Trophoblast cell (in vitro differentiated cells and primary cell): ENCODE results near the gene DAO.
"Not testable (repeated sequence)": the region's sequence is repeated elsewhere in the genome, so short reads cannot be mapped to it uniquely, and the experiment has no call there.

Experiments
- DNase-seq, 2 donors: peaks; one replicate each; pipeline ENCODE4 v3.0.0-alpha.2; 2016
- H2AFZ ChIP-seq: 2 replicates; pipeline ENCODE4 v1.6.1; 2013; ENCODE audit warnings: low read length, moderate library complexity, mild to moderate bottlenecking; ENCODE audit not compliant: insufficient read depth, poor library complexity
- H2AK5ac ChIP-seq: 2 replicates; pipeline ENCODE4 v1.6.1; 2013; ENCODE audit warnings: mild to moderate bottlenecking, low read length
- H2BK120ac ChIP-seq: 2 replicates; pipeline ENCODE4 v1.6.1; 2013; ENCODE audit warnings: low read length, mild to moderate bottlenecking, moderate library complexity; ENCODE audit not compliant: insufficient read depth, poor library complexity
- H2BK12ac ChIP-seq: 2 replicates; pipeline ENCODE4 v1.6.1; 2013; ENCODE audit warnings: mild to moderate bottlenecking, low read length, moderate library complexity
- H2BK5ac ChIP-seq: 2 replicates; pipeline ENCODE4 v1.6.1; 2013; ENCODE audit warnings: low read length, low read depth, moderate library complexity, mild to moderate bottlenecking; ENCODE audit not compliant: poor library complexity
- H3K14ac ChIP-seq: 2 replicates; pipeline ENCODE4 v1.6.1; 2013; ENCODE audit warnings: mild to moderate bottlenecking, low read length
- H3K18ac ChIP-seq: 2 replicates; pipeline ENCODE4 v1.6.1; 2013; ENCODE audit warnings: mild to moderate bottlenecking, low read length
- H3K23ac ChIP-seq: 2 replicates; pipeline ENCODE4 v1.6.1; 2013; ENCODE audit warnings: low read length
- H3K27ac ChIP-seq: 2 replicates; pipeline ENCODE4 v1.5.1; 2013; ENCODE audit warnings: low read depth, mild to moderate bottlenecking, inconsistent platforms, low read length, moderate library complexity
- H3K27me3 ChIP-seq: 2 replicates; pipeline ENCODE4 v1.6.1; 2013; ENCODE audit warnings: inconsistent platforms, mild to moderate bottlenecking, low read length, moderate library complexity; ENCODE audit not compliant: insufficient read depth
- H3K36me3 ChIP-seq, 2 experiments: 1 replicate in 1 of 2; 2 replicates in 1 of 2; pipeline ENCODE4 v1.6.1; 2013; ENCODE audit warnings: low read length in 2 of 2, mild to moderate bottlenecking in 2 of 2, moderate library complexity in 1 of 2; ENCODE audit not compliant: insufficient read depth in 2 of 2, control insufficient read depth in 1 of 2
- H3K4ac ChIP-seq: 2 replicates; pipeline ENCODE4 v1.6.1; 2013; ENCODE audit warnings: low read depth, mild to moderate bottlenecking, low read length, moderate library complexity
- H3K4me1 ChIP-seq, 2 experiments: 1 replicate in 1 of 2; 2 replicates in 1 of 2; pipeline ENCODE4 v1.6.1; 2013; ENCODE audit warnings: low read length in 2 of 2, mild to moderate bottlenecking in 2 of 2, moderate library complexity in 1 of 2; ENCODE audit not compliant: insufficient read depth in 2 of 2, control insufficient read depth in 1 of 2
- H3K4me2 ChIP-seq: 2 replicates; pipeline ENCODE4 v1.6.1; 2013; ENCODE audit warnings: inconsistent platforms, mild to moderate bottlenecking, low read length, moderate library complexity
- H3K4me3 ChIP-seq: 2 replicates; pipeline ENCODE4 v1.5.1; 2013; ENCODE audit warnings: mild to moderate bottlenecking, low read depth, low read length, inconsistent platforms
- H3K79me1 ChIP-seq: one replicate; pipeline ENCODE4 v1.6.1; 2013; ENCODE audit warnings: low read length
- H3K79me2 ChIP-seq: 2 replicates; pipeline ENCODE4 v1.6.1; 2013; ENCODE audit warnings: low read length, mild to moderate bottlenecking; ENCODE audit not compliant: control insufficient read depth, insufficient read depth, poor library complexity
- H3K9ac ChIP-seq: 2 replicates; pipeline ENCODE4 v1.6.1; 2013; ENCODE audit warnings: mild to moderate bottlenecking, low read length
- H3K9me3 ChIP-seq: 2 replicates; pipeline ENCODE4 v1.6.1; 2013; ENCODE audit warnings: low read depth, mild to moderate bottlenecking, control low read depth, inconsistent platforms, low read length; ENCODE audit not compliant: insufficient read depth
- H4K12ac ChIP-seq: 2 replicates; pipeline ENCODE4 v1.6.1; 2013; ENCODE audit warnings: low read depth, mild to moderate bottlenecking, low read length, moderate library complexity
- H4K8ac ChIP-seq: 2 replicates; pipeline ENCODE4 v1.6.1; 2013; ENCODE audit warnings: low read depth, mild to moderate bottlenecking, low read length, moderate library complexity
- H4K91ac ChIP-seq: one replicate; pipeline ENCODE4 v1.6.1; 2013; ENCODE audit warnings: low read depth, mild to moderate bottlenecking, low read length, moderate library complexity
- WGBS: extraction: QIAGEN DNeasy Blood & Tissue Kit; methylation state at CpG from one replicate; pipeline ENCODE4 v1.1.7; 2013; ENCODE audit warnings: missing lambda C conversion rate; ENCODE audit not compliant: insufficient read length, insufficient coverage; ENCODE audit errors: extremely low coverage; 5-methylcytosine and 5-hydroxymethylcytosine counted together

DAO gene

DNA sequence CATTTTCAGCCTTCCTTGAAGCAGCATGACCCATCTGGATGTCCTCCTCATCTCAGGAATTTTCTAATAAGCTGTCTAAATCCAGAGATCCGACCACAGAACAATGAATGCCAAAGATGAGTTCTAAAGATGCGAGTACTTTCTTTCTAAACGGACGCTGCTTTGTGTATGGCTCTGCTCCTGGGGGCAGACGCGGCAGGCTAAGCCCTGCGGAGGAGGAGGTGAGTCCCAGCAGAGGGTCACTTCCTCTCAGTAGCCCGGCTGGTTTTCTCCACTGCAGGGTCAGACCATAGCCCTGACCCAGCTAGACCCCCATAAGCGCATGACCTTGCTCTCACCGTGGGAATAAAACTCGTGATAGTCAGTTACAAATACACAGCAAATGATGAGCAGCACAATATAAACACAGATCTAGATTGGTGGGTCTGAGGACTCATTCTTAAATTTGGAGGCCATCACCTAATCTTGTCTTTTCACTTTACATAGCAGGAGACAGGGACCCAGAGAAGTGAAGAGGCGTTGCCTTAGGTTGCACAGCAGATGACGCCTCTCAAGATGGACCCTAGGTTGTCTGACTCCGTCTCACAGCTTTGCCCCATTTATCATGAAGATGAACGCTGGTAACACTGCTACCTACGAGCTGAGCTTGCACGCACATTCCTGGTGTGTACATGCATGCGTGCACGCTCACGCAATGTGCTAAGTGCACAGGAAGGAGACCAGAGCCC is 39.1 kb upstream of the DAO start:
- no CpG with 5 or more reads among the region's 20 CpGs for WGBS
- Histone ChIP-seq H3K9ac (peak overlapping the region; percentile 57), H3K9me3 (peaks cover 2% of the 10 kb centered on the region), H2BK120ac (no peak overlapping the region), H3K79me1 (peaks cover 30% of the 10 kb centered on the region), H4K8ac (peak overlapping the region; percentile 25), H3K79me2 (peaks cover 14% of the 10 kb centered on the region), H3K18ac (no peak overlapping the region), H3K36me3 (peaks cover 27 to 34% of the 10 kb centered on the region in 2 experiments), H3K27ac (peak overlapping the region; percentile 74), H3K4ac (no peak overlapping the region), H3K27me3 (no peaks in the 10 kb centered on the region), H3K4me1 (peaks cover 23 to 45% of the 10 kb centered on the region in 2 experiments), H3K14ac (peak overlapping the region; percentile 41), H2AFZ (no peak overlapping the region), H3K23ac (no peak overlapping the region), H3K4me2 (no peak overlapping the region), H3K4me3 (peak overlapping the region; percentile 43), H4K12ac (no peak overlapping the region), H2BK12ac (no peak overlapping the region), H4K91ac (peak overlapping the region; percentile 41), H2AK5ac (no peak overlapping the region), H2BK5ac (peak overlapping the region; percentile 10)
- DNase-seq = peak in 1 of 2 donors; percentile 16

- H2BK12ac ChIP-seq, H2BK5ac ChIP-seq, H2BK120ac ChIP-seq, H3K23ac ChIP-seq, DNase-seq, H2AFZ ChIP-seq, H4K8ac ChIP-seq, H2AK5ac ChIP-seq, H3K18ac ChIP-seq, H4K91ac ChIP-seq, H3K14ac ChIP-seq, H3K4ac ChIP-seq, H3K4me3 ChIP-seq, H4K12ac ChIP-seq, H3K9me3 ChIP-seq, H3K27me3 ChIP-seq, H3K27ac ChIP-seq, H3K4me2 ChIP-seq, H3K9ac ChIP-seq: not testable (repeated sequence)
- peaks cover 34 to 42% of the 10 kb centered on the region in 2 experiments for H3K36me3 ChIP-seq
- H3K4me1 ChIP-seq = peaks cover 23 to 46% of the 10 kb centered on the region in 2 experiments
- H3K79me2 ChIP-seq = peaks cover 15% of the 10 kb centered on the region
- H3K79me1 ChIP-seq = peaks cover 27% of the 10 kb centered on the region
- WGBS = no CpG with 5 or more reads among the region's 4 CpGs
Observed at GRCh38 chr12:108841825-108842224, 38.1 kb upstream of the DAO start.

DNA sequence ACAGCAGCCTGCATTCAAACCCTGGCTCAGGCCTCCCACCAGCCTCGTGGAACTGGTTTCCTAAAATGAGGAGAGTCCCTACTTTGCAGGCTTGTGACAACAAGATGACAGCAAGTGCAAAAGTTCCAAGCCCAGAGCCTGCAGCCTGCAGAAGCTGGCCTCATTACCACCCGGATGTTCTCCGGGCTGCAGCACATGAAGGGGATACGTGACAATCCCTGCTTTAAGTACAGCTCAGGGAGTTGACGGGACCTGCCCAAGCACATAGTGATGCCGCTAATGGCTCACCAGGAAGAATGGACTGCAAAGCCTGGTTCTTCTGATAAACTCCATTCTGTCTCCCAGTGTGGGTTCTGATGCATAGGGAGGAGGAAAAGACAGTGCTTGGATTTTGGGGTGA is 37.5 kb upstream of the DAO start:
- peaks cover 23% of the 10 kb centered on the region for H3K79me1 ChIP-seq
- H3K36me3 ChIP-seq = peaks cover 37 to 45% of the 10 kb centered on the region in 2 experiments
- no peak overlapping the region for H2AFZ ChIP-seq
- peaks cover 4% of the 10 kb centered on the region for H3K9me3 ChIP-seq
- peak overlapping the region; percentile 26 for H4K91ac ChIP-seq
- H3K9ac ChIP-seq = no peak overlapping the region
- no peak overlapping the region for H3K14ac ChIP-seq
- no peaks in the 10 kb centered on the region for H3K27me3 ChIP-seq
- H3K4me2 ChIP-seq = no peak overlapping the region
- peaks cover 15% of the 10 kb centered on the region for H3K79me2 ChIP-seq
- H2BK5ac ChIP-seq = no peak overlapping the region
- peak overlapping the region; percentile 18 for H3K27ac ChIP-seq
- H4K12ac ChIP-seq = no peak overlapping the region
- H4K8ac ChIP-seq = no peak overlapping the region
- peaks cover 21 to 51% of the 10 kb centered on the region in 2 experiments for H3K4me1 ChIP-seq
- H3K4me3 ChIP-seq = no peak overlapping the region
- H3K18ac ChIP-seq = peak overlapping the region; percentile 14
- H2AK5ac ChIP-seq = no peak overlapping the region
- no CpG with 5 or more reads among the region's 6 CpGs for WGBS
- no peak overlapping the region for H2BK12ac ChIP-seq
- H3K4ac ChIP-seq = peak overlapping the region; percentile 43
- H2BK120ac ChIP-seq = no peak overlapping the region
- H3K23ac ChIP-seq = no peak overlapping the region
- DNase-seq = no peak

- WGBS = no CpG with 5 or more reads among the region's 6 CpGs
- Histone ChIP-seq H2BK120ac (no peak overlapping the region), H3K4me3 (no peak overlapping the region), H4K12ac (no peak overlapping the region), H3K79me2 (peaks cover 14% of the 10 kb centered on the region), H4K8ac (no peak overlapping the region), H3K36me3 (peaks cover 45 to 53% of the 10 kb centered on the region in 2 experiments), H3K23ac (no peak overlapping the region), H3K27me3 (no peaks in the 10 kb centered on the region), H2BK12ac (no peak overlapping the region), H3K14ac (no peak overlapping the region), H3K18ac (no peak overlapping the region), H4K91ac (no peak overlapping the region), H3K9me3 (peaks cover 4% of the 10 kb centered on the region), H3K4ac (no peak overlapping the region), H2BK5ac (peak overlapping the region; percentile 1), H2AK5ac (no peak overlapping the region), H3K9ac (no peak overlapping the region), H2AFZ (no peak overlapping the region), H3K79me1 (peaks cover 17% of the 10 kb centered on the region), H3K4me2 (no peak overlapping the region), H3K27ac (peak overlapping the region; percentile 18), H3K4me1 (peaks cover 23 to 53% of the 10 kb centered on the region in 2 experiments)
- DNase-seq = no peak
Observed at GRCh38 chr12:108843187-108843586, 36.7 kb upstream of the DAO start.
